ENCODE results near the gene ANKRD63.

DNA sequence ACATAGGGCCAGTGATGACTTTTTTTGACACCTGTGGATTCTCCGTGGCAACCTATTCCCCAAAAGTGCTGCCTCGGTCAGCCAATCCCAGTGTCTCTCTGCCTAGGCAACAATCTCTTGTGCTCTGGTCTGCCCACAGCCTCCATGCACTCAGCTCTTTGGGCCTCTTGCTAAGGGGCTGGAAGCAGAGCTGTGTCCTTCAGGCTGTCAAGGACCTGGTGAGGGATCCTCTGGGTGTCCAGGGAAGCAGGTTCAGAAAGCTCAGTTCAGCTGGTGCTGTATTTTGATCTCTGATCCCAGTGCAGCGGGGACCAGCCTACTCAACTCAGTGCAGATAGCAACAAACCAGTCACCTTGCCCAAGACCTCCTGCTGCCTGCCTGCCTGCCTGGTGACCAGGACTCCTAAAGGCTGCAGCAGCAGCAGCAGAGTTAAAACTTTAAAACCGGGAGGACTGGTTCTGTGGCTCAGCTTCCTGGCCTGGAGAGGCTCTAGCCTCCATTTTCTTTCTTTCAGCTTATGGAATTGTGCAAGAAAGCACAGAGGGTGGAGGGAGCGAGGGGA is 37.8 kb downstream of the ANKRD63 start:
- TF ChIP-seq POLR2AphosphoS5 (IDR thresholded peaks at IDR 0.05; ENCODE audit: low read depth, low read length), result no peak
- TF ChIP-seq SIN3A (IDR thresholded peaks at IDR 0.05; ENCODE audit: borderline replicate concordance, insufficient read depth, low read length), result no peak

Data from PFSK-1 (cell line).